Measurements from ENCODE around the gene VPS18.

VPS18 gene

GRCh38 chr15:40869686-40870085 lies 24.6 kb upstream of the VPS18 start:
- DNase-seq = no peak

GRCh38 chr15:40870716-40871115 lies 23.5 kb upstream of the VPS18 start:
- DNase-seq = no peak

DNA sequence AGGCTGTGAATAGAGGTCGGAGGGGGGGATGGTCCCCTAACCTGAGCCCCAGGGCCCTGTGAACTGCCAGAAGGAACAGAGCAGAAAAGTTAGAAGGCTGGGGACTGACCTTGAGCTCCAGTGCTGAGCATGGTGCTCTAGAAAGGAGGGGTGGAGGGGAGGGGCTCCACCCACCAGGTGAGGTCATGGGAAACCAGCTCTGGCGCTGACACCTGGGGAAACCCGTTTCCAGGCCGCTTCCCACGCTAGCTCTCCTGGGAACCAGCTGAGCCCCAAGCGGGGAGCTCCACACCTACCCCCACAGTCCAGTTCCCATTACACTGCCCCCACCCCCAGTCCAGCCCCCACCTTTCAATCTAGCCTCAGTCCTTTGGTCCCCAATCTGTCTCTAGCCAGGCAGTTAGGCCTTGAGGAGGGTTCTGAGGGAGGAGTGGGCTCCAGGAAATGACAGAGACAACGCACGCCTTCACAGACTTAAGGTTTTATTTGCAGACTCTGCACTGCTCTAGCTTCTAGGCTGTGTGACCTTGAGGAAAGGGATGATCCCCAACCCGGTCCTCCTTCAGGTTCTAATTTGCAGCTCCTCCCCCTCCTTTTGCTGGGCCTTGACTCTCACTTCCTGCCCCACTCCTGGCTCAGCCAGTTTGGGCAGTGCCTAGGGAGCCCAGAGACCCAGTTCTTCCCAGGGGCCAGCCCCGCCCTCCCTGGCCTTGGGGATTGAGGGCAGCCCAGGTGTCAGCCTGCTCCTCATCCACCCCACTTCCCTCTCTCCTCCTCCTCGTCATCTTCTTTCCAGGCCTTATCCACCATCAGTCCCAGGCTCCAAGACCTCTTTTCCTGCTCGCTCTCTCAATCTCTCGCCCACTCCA lies 22.3 kb upstream of the VPS18 start:
- DNase-seq = no peak

- DNase-seq = no peak
These were observed 21.2 kb upstream of the VPS18 start for GRCh38 chr15:40872791-40873693.

- DNase-seq = peak in 1 of 2 experiments; percentile 24
These were observed 20.3 kb upstream of the VPS18 start, which contains the start of gene RHOV for GRCh38 chr15:40873694-40874561. Gene RHOV, minus strand, starts transcription at chr15:40874234. Its CDS starts 95 bp downstream, at chr15:40874139.

GRCh38 chr15:40875991-40876730 lies 18.1 kb upstream of the VPS18 start:
- no peak for DNase-seq

DNA sequence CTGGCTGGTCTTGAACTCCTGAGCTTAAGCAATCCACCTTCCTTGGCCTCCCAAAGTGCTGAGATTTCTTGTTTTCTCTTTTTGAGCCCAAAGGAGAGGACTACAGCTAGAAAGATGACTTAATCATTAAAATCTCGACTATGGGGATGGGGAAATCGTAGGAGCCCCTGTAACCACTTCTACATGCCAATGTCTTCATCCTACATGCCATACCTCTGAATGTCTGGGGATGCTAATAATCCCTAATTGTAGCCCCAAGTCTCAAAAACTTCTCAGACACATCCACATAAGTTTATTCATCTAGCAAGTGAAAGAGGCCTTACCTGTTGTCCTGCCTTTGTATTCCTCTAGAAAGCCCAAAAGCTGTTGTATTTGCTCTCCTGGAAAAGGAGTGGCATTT lies 16.6 kb upstream of the VPS18 start:
- no peak for DNase-seq

- DNase-seq = no peak
These were observed 15.5 kb upstream of the VPS18 start for GRCh38 chr15:40878785-40879184.

DNA sequence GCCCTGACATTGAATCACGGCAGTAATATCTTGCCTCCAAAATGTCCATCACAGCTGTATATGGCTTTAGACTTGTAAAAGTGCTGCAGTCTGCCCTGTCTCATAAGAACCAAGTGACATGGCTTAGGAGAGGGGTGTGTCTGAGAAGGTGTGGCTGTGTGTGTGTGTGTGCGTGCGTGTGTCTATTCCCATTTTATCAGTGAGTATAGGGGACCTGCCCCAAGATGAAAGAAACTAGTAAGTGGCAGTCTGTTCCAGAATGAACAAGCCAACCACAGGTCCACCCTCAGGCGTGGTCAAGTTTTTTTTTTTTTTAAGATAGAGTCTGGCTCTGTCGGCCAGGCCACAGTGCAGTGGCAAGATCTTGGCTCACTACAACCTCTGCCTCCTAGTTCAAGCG lies 14.6 kb upstream of the VPS18 start:
- no peak for DNase-seq

DNA sequence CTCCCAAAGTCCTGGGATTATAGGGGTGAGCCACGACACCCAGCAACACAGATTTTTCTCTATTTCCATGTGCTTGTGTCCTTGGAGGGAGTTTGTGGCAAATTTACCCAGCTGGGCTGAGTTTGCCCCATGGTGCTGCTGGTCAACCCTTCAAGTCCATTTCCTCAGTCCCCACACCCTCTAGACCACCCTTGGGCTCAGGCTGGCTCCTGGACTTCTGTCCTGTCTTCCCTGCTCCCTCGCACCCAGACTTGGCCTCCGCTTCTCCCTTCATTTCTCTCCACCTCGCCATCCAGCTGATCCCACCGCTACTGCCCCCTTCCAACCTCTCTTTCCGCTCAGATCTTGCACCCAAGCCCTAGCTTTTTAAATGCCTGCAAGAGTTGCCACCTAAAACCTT lies 12.9 kb upstream of the VPS18 start:
- DNase-seq = no peak

DNA sequence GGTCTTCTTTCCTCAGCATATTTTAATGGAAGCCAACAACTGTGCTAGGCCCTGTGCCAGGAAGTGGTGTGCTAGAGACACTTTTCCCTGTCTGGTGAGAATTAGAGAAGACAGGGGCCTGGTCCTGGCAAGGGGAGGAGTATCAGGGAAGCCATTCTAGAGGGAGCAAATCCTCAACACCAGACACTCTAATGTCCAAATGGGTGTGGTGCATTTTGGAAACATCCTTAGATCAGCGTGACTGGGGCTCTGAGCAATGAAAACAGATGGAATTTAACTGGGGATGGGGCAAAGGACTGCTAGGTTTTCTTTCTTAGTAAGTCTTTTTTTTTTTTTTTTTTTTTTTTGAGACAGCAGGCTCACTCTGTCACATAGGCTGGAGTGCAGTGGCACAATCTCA lies 7.7 kb upstream of the VPS18 start:
- DNase-seq = no peak

- no peak for DNase-seq
These were observed 5.1 kb upstream of the VPS18 start for GRCh38 chr15:40889112-40889511.

DNA sequence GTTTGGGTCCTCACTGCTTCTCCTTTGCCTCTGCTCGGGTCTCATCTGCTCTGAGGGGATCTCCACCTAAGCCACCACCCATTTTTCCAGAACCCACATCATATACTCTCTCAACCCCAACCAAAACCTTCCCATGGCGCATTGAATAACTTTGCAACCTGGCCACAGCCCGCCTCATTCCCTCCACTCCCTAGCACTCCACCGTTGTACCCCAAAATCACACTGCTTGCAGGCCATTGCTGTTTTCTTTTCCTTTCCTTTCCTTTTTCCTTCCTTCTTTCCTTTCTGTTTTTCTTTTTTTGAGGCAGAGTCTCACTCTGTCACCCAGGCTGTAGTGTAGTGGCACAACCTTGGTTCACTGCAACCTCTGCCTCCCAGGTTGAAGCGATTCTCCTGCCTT lies 3.1 kb upstream of the VPS18 start:
- no peak for DNase-seq

GRCh38 chr15:40891810-40892446 lies 2.3 kb upstream of the VPS18 start:
- peak in 1 of 2 experiments; percentile 44 for DNase-seq

GRCh38 chr15:40892447-40893012 lies 1.7 kb upstream of the VPS18 start:
- DNase-seq = no peak

DNA sequence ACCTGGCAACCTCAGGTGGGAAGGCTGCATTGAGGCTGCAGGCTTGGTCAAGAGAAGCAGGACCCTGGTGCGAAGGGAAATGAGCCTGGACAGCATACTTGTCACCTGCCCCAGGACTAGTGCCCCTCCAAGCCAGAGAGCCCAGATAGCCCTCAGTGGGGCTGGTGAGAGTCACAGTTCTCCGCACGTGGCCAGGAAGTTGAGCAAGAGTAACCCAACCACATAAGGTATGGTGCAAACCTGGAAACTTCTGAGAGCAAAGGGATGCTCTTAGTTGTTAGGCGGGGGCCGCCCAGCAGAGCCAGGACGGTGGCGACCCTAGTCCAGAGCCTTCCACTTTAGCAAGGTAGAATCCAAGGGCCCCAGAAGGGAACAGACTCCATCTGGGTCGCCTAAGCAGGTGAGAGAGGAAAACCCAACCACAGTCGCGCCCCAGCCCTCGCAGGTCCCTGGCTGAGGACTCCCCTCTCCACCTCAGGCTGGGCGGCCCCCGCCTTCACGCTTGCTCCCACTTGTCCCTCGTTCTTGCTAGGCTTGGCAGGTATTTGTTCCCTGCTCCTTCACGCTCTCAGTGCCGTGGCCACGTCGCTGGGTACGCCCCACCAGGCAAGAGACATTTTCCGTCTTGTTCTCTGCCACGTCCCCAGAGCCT lies 1.1 kb upstream of the VPS18 start:
- no peak for DNase-seq

DNA sequence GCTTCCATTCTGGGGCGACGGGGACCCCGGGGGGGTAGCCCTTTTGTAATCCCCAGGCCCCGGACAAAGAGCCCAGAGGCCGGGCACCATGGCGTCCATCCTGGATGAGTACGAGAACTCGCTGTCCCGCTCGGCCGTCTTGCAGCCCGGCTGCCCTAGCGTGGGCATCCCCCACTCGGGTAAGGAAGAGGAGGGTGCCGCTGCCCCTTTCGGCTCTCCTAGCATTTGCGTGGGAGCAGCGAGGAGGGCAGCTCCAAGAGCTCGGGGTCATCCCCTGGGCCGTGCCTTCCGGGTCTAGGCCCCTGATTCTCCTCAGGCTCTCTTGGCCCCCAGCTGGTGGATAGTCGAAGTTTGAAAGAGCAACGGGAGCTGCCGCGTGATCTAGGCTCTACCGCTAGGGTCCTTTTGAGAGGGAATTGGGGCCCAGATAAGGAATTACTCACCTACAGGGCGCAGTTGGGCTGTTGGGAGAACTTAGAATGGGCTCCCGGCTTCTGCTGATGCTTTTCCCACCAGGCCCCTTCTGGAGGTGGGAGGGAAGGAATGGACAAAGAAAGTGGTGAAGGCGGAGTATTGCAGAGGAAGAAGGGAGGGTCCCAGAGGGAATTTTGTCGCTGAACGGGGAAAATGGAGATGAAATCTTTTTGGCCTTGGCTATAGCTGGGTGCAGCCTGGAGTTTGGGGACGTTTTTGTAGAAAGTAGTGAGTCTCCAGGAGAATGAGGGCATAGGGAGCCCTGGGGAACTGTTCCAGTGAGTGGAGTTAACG lies 615 bp downstream of the VPS18 start:
- no peak for DNase-seq

- no peak for DNase-seq
These were observed 5.4 kb downstream of the VPS18 start for GRCh38 chr15:40899536-40900207.

All from cerebellar nuclear complex (tissue), 1 donor.